GM12878 (cell line): ENCODE results near the gene ZNF653. TPM values are rescaled to one million over a fixed set of nuclear protein-coding genes. Genes with fewer than 3 reads are reported as not detected.
A peak's percentile ranks its signal among the peaks of the same experiment; 100 is the strongest.

Source experiments
- ATAC-seq: fragments of 200-7000 bp; cut with Tn5 transposase; 3 replicates; pipeline ENCODE4 v1.9.1; 2020; ENCODE audit warnings: mild to moderate bottlenecking, moderate library complexity
- BruUV-seq: library from RNA; stranded (reverse); fragments of 400-500 nt; replicated peaks from 2 replicates; lab custom pipeline; 2021; lab: Mats Ljungman, UMichigan
- CTCF ChIA-PET: fragments of 300-600 bp; sonication (Branson Sonifier 250); formaldehyde crosslinking; extraction: SDS; loops from one replicate; lab custom pipeline; 2021; ENCODE audit warnings: inconsistent platforms; lab: Yijun Ruan, JAX
- POLR2A ChIA-PET: fragments of 350-600 bp; formaldehyde crosslinking; extraction: SDS; loops from one replicate; lab custom pipeline; 2021; ENCODE audit warnings: inconsistent platforms; lab: Charles Lee
- RAD21 ChIA-PET: fragments of 300-600 bp; sonication (Branson Sonifier 250); formaldehyde crosslinking; loops from one replicate; lab custom pipeline; 2023; ENCODE audit warnings: antibody characterized with exemption; ENCODE audit not compliant: unreplicated experiment; lab: Charles Lee
- SMC1A ChIA-PET: fragments of 300-600 bp; sonication (Branson Sonifier 250); formaldehyde crosslinking; loops from one replicate; lab custom pipeline; 2023; ENCODE audit not compliant: unreplicated experiment, uncharacterized antibody; lab: Charles Lee
- DNase-seq: peaks from one replicate; pipeline ENCODE4 v3.0.0-alpha.2; 2011; ENCODE audit warnings: low read depth, low spot score
- FAIRE-seq: peaks from 3 replicates; lab custom pipeline; 2011; peaks lifted over from hg19 to GRCh38; lab: Jason Lieb, UNC
- H2AFZ ChIP-seq: 2 replicates; pipeline ENCODE4 v1.6.0; 2011; ENCODE audit warnings: low read depth, low read length, control low read depth; ENCODE audit not compliant: control insufficient read depth
- H3K27ac ChIP-seq: 2 replicates; pipeline ENCODE4 v1.5.1; 2011; ENCODE audit warnings: control low read depth; ENCODE audit not compliant: control insufficient read depth, insufficient read depth
- H3K27me3 ChIP-seq, 2 experiments: replicated peaks in 1 of 2; 2 replicates each; pipeline versions ENCODE4 v1.6.0 to v1.6.1; 2011; ENCODE audit warnings: low read length in 1 of 2; ENCODE audit not compliant: control insufficient read depth in 2 of 2, insufficient read depth in 2 of 2
- H3K36me3 ChIP-seq, 2 experiments: 2 replicates each; pipeline ENCODE4 v1.5.1; 2011; ENCODE audit warnings: low read length in 1 of 2; ENCODE audit not compliant: control insufficient read depth in 2 of 2, insufficient read depth in 2 of 2
- H3K4me1 ChIP-seq: 2 replicates; pipeline ENCODE4 v1.6.1; 2011; ENCODE audit warnings: mild to moderate bottlenecking, low read length, moderate library complexity, mixed read lengths; ENCODE audit not compliant: control insufficient read depth, insufficient read depth
- H3K4me2 ChIP-seq: 2 replicates; pipeline ENCODE4 v1.6.0; 2011; ENCODE audit warnings: control low read depth; ENCODE audit not compliant: control insufficient read depth, insufficient read depth
- H3K4me3 ChIP-seq: fragments of 200-600 bp; sonication (generic); 2 replicates; pipeline ENCODE4 v1.5.1; 2016
- H3K79me2 ChIP-seq: 2 replicates; pipeline ENCODE4 v1.6.0; 2011; ENCODE audit warnings: low read length; ENCODE audit not compliant: control insufficient read depth, insufficient read depth
- H3K9ac ChIP-seq: 2 replicates; pipeline ENCODE4 v1.8.0; 2011; ENCODE audit warnings: low read length, control low read depth, mixed read lengths; ENCODE audit not compliant: control insufficient read depth, insufficient read depth
- H3K9me3 ChIP-seq: replicated peaks from 3 replicates; pipeline ENCODE4 v1.5.1; 2011; ENCODE audit warnings: mild to moderate bottlenecking, low read length; ENCODE audit not compliant: control insufficient read depth, insufficient read depth
- H4K20me1 ChIP-seq: 2 replicates; pipeline ENCODE4 v1.6.0; 2011; ENCODE audit not compliant: control insufficient read depth, insufficient read depth
- ATF7 ChIP-seq: fragments of 450-650 bp; IDR thresholded peaks from 2 replicates; pipeline ENCODE4 v1.6.1; 2016; ENCODE audit warnings: low read depth, mild to moderate bottlenecking
- BHLHE40 ChIP-seq, 2 experiments: fragments of 450-650 bp in 1 of 2; IDR thresholded peaks; 2 replicates each; pipeline ENCODE4 v1.6.1; 2011 to 2017; ENCODE audit warnings: low read depth in 2 of 2, borderline replicate concordance in 1 of 2, improper control_type of control experiment in 1 of 2, low read length in 1 of 2, mild to moderate bottlenecking in 1 of 2
- DPF2 ChIP-seq: fragments of 450-650 bp; IDR thresholded peaks from 2 replicates; pipeline ENCODE4 v1.6.1; 2017; ENCODE audit warnings: mild to moderate bottlenecking
- ESRRA ChIP-seq: IDR thresholded peaks from 2 replicates; pipeline ENCODE4 v1.6.1; 2012; ENCODE audit warnings: mild to moderate bottlenecking, low read length, improper control_type of control experiment
- EZH2 ChIP-seq: IDR thresholded peaks from 2 replicates; pipeline ENCODE4 v1.6.1; 2012; ENCODE audit warnings: low read depth, mild to moderate bottlenecking, control low read depth, inconsistent platforms, low read length, borderline replicate concordance; ENCODE audit not compliant: control insufficient read depth
- FOXM1 ChIP-seq: IDR thresholded peaks from 2 replicates; pipeline ENCODE4 v1.6.1; 2012; ENCODE audit warnings: low read depth, mild to moderate bottlenecking, inconsistent platforms, low read length, moderate library complexity
- KAT2A ChIP-seq: conservative IDR thresholded peaks from 2 replicates; pipeline ENCODE4 v1.6.1; 2011; ENCODE audit warnings: low read depth, low read length; ENCODE audit not compliant: control insufficient read depth
- KDM1A ChIP-seq: fragments of 200-600 bp; sonication (generic); IDR thresholded peaks from 2 replicates; pipeline ENCODE4 v1.6.1; 2016; ENCODE audit warnings: borderline replicate concordance
- MAX ChIP-seq: IDR thresholded peaks from 2 replicates; pipeline ENCODE4 v1.6.1; 2012; ENCODE audit warnings: low read depth, low read length, improper control_type of control experiment
- MEF2A ChIP-seq: IDR thresholded peaks from 2 replicates; pipeline ENCODE4 v1.6.1; 2011; ENCODE audit warnings: low read depth, mild to moderate bottlenecking, low read length, moderate library complexity; ENCODE audit not compliant: insufficient read depth
- NFYA ChIP-seq: IDR thresholded peaks from 2 replicates; pipeline ENCODE4 v1.6.1; 2011; ENCODE audit warnings: low read depth, mild to moderate bottlenecking, low read length, improper control_type of control experiment, borderline replicate concordance
- PAX8 ChIP-seq: fragments of 450-650 bp; IDR thresholded peaks from 2 replicates; pipeline ENCODE4 v1.6.1; 2017; ENCODE audit warnings: mild to moderate bottlenecking, moderate library complexity
- RELB ChIP-seq: fragments of 450-650 bp; IDR thresholded peaks from 2 replicates; pipeline ENCODE4 v1.6.1; 2017; ENCODE audit warnings: low read depth, mild to moderate bottlenecking, moderate library complexity
- SMAD5 ChIP-seq: IDR thresholded peaks from 2 replicates; pipeline ENCODE4 v1.6.1; 2016; ENCODE audit warnings: antibody characterized with exemption, low read depth
- SREBF1 ChIP-seq: IDR thresholded peaks from 2 replicates; pipeline ENCODE4 v1.6.1; 2012; ENCODE audit warnings: mild to moderate bottlenecking, low read length
- TCF3 ChIP-seq: IDR thresholded peaks from 2 replicates; pipeline ENCODE4 v1.6.1; 2012; ENCODE audit warnings: low read depth, mild to moderate bottlenecking, low read length, borderline replicate concordance; ENCODE audit not compliant: insufficient read depth
- ZBED1 ChIP-seq: IDR thresholded peaks from 2 replicates; pipeline ENCODE4 v1.6.1; 2016; ENCODE audit warnings: borderline replicate concordance
- ZNF384 ChIP-seq: IDR thresholded peaks from 2 replicates; pipeline ENCODE4 v1.6.1; 2012; ENCODE audit warnings: low read depth, mild to moderate bottlenecking, low read length, improper control_type of control experiment, borderline replicate concordance
- WGBS: methylation state at CpG from one replicate; pipeline ENCODE4 v1.1.6; 2016; ENCODE audit warnings: low lambda C conversion rate; ENCODE audit not compliant: insufficient replicate concordance, insufficient coverage; ENCODE audit errors: missing lambda C conversion rate; 5-methylcytosine and 5-hydroxymethylcytosine counted together
- in situ Hi-C: fragments of 300-500 bp; cut with MboI; formaldehyde crosslinking; loops from 9 replicates; pipeline ENCODE4 v1.14.3; 2018; ENCODE audit warnings: mixed read lengths
- intact Hi-C: fragments of 100-400 bp; cut with micrococcal nuclease; formaldehyde crosslinking; loops from one replicate; pipeline ENCODE4 v1.14.2; 2022; ENCODE audit not compliant: unreplicated experiment
- polyA plus RNA-seq, 11 experiments: library from polyadenylated mRNA; depleted of rRNA in 4 of 11; unstranded in 6 of 11; stranded (reverse) in 5 of 11; fragments of >200 nt; fragmentation: Nextera tagmentation in 4 of 11; fragmentation: Illumina TruSeq in 1 of 11; extraction: Ambion mirVana in 4 of 11; extraction: Trizol in 1 of 11; gene quantifications; 1 replicate in 1 of 11; 2 replicates in 10 of 11; pipeline versions ENCODE4 v1.2.1 to v1.2.3, GENCODE V29; 2011 to 2016; ENCODE audit warnings: inconsistent platforms in 2 of 11, missing spikeins in 2 of 11, low read depth in 1 of 11
- total RNA-seq, 4 experiments: library from RNA; depleted of rRNA in 3 of 4; stranded (reverse); fragments of >200 nt in 3 of 4; fragmentation: Illumina TruSeq in 1 of 4; extraction: Trizol in 1 of 4; gene quantifications; 2 replicates each; pipeline versions ENCODE4 v1.2.1 to v1.2.3, GENCODE V29; 2013 to 2021
- TF ChIP-seq, protein P1 (sequence below): fragments of 450-650 bp; IDR thresholded peaks from 2 replicates; pipeline ENCODE4 v1.6.1; 2018; ENCODE audit warnings: mild to moderate bottlenecking, low read depth, moderate library complexity; ENCODE audit not compliant: partially characterized antibody

Gene ZNF653
- total and polyA plus RNA-seq, 10 of the 15 experiments (the other 5 are each of a cell fraction or from before 2014, with no cell fraction given) = 2.2 to 13.2 (median 6.7) TPM; not detected in 2

- SMC1A ChIA-PET = interaction anchor here (0.8 to 2.0 kb wide), 14 partner anchors 8 to 276 kb away, joined by 3 to 7 read pairs (median 4); partner anchors contain the start of gene ELOF1
- Histone ChIP-seq H3K4me1 (peaks cover 6% of the 10 kb centered on the region), H3K27ac (no peak overlapping the region), H3K79me2 (no peaks in the 10 kb centered on the region), H3K4me2 (peak overlapping the region; percentile 70), H3K36me3 (no peaks in the 10 kb centered on the region), H3K27me3 (no peaks in the 10 kb centered on the region), H3K9me3 (no peaks in the 10 kb centered on the region), H3K4me3 (peak overlapping the region; percentile 57), H3K9ac (peak overlapping the region; percentile 28; the same call in 1 of the 2 replicates), H4K20me1 (no peaks in the 10 kb centered on the region), H2AFZ (peak overlapping the region; percentile 86)
- FAIRE-seq (peak; percentile 80), ATAC-seq (peak; percentile 89), DNase-seq (no peak)
- CTCF ChIA-PET = interaction anchor here (0.6 to 2.3 kb wide), 25 partner anchors 8 to 303 kb away, joined by 3 to 22 read pairs (median 4); partner anchors contain the start of gene ELOF1
- intact Hi-C loops = loop anchor here (1.0 kb wide), 1 partner anchor 51 kb away; no protein-coding TSS in a partner anchor
- WGBS = 4% methylated on average over 50 of the region's 54 CpGs
- RAD21 ChIA-PET = interaction anchor here (0.7 to 1.3 kb wide), 9 partner anchors 16 to 161 kb away, joined by 3 to 13 read pairs (median 4); partner anchors contain the start of genes ELOF1 and SWSAP1
- no TSS peak for BruUV-seq
- in situ Hi-C loops = no loop called here
- POLR2A ChIA-PET = interaction anchor here (0.6 to 1.3 kb wide), 4 partner anchors 22 to 278 kb away, joined by 3 to 9 read pairs (median 4); partner anchors contain the start of gene ELOF1
- TF ChIP-seq ATF7 (peak; percentile 85), NFYA (no peak), DPF2 (peak; percentile 70), TCF3 (no peak), ZNF384 (no peak), PAX8 (no peak), EZH2 (no peak), MAX (0 out of 2 replicates have a peak, but pooled peaks have one; percentile 10), RELB (no peak), BHLHE40 (IDR thresholded peaks at IDR 0.05; ENCODE audit: borderline replicate concordance in 1 of 2, low read depth in 2 of 2, low read length in 1 of 2) (peak; percentile 28 to 81; a peak in 2 of 4 replicates), SREBF1 (no peak), KDM1A (no peak), ESRRA (no peak; the same call in 1 of the 2 replicates), ZBED1 (no peak), FOXM1 (no peak), KAT2A (no peak), MEF2A (peak; percentile 45; the same call in 1 of the 2 replicates), SMAD5 (no peak)
- TF ChIP-seq, protein P1, sequence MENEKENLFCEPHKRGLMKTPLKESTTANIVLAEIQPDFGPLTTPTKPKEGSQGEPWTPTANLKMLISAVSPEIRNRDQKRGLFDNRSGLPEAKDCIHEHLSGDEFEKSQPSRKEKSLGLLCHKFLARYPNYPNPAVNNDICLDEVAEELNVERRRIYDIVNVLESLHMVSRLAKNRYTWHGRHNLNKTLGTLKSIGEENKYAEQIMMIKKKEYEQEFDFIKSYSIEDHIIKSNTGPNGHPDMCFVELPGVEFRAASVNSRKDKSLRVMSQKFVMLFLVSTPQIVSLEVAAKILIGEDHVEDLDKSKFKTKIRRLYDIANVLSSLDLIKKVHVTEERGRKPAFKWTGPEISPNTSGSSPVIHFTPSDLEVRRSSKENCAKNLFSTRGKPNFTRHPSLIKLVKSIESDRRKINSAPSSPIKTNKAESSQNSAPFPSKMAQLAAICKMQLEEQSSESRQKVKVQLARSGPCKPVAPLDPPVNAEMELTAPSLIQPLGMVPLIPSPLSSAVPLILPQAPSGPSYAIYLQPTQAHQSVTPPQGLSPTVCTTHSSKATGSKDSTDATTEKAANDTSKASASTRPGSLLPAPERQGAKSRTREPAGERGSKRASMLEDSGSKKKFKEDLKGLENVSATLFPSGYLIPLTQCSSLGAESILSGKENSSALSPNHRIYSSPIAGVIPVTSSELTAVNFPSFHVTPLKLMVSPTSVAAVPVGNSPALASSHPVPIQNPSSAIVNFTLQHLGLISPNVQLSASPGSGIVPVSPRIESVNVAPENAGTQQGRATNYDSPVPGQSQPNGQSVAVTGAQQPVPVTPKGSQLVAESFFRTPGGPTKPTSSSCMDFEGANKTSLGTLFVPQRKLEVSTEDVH = no peak
These were observed 30.4 kb upstream of the ZNF653 start for GRCh38 chr19:11535792-11536595.
